A549 (cell line): ENCODE data around the gene POLR2L. TPM values are rescaled to one million over a fixed set of nuclear protein-coding genes. Genes with fewer than 3 reads are reported as not detected.

Source experiments
- ATAC-seq, 2 experiments: fragments of 200-7000 bp in 1 of 2; fragments of >200 bp in 1 of 2; cut with Nextera tagmentation in 1 of 2; cut with Tn5 transposase in 1 of 2; 3 replicates each; pipeline versions ENCODE4 v1.8.0 to v1.9.1; 2018 to 2020; ENCODE audit warnings: mild to moderate bottlenecking in 1 of 2, moderate library complexity in 1 of 2
- CTCF ChIA-PET: fragments of 300-600 bp; sonication (Branson Sonifier 250); formaldehyde crosslinking; extraction: SDS; loops from one replicate; lab custom pipeline; 2021; ENCODE audit warnings: antibody characterized with exemption, inconsistent platforms; lab: Yijun Ruan, JAX
- POLR2A ChIA-PET: fragments of 350-600 bp; formaldehyde crosslinking; extraction: SDS; loops from one replicate; lab custom pipeline; 2021; ENCODE audit warnings: antibody characterized with exemption, inconsistent platforms; lab: Yijun Ruan, JAX
- DNase-seq, 2 experiments: peaks; one replicate each; pipeline versions ENCODE4 v3.0.0 to v3.0.0-alpha.2; 2011 to 2016; ENCODE audit warnings: low read depth in 1 of 2, low spot score in 1 of 2
- FAIRE-seq: peaks from 2 replicates; lab custom pipeline; 2011; peaks lifted over from hg19 to GRCh38; lab: Jason Lieb, UNC
- H3K27ac ChIP-seq, 2 experiments: fragments of >200 bp; sonication (Bioruptor Twin); formaldehyde crosslinking; 3 replicates each; pipeline ENCODE4 v1.5.1; 2016 to 2017
- H3K4me1 ChIP-seq: fragments of >200 bp; sonication (Bioruptor Twin); formaldehyde crosslinking; 3 replicates; pipeline ENCODE4 v1.6.1; 2016
- H3K4me2 ChIP-seq: fragments of >200 bp; sonication (Bioruptor Twin); formaldehyde crosslinking; 3 replicates; pipeline ENCODE4 v1.6.1; 2016
- H3K4me3 ChIP-seq: fragments of >200 bp; sonication (Bioruptor Twin); formaldehyde crosslinking; 3 replicates; pipeline ENCODE4 v1.5.1; 2016
- H3K9me3 ChIP-seq: fragments of >200 bp; sonication (Bioruptor Twin); formaldehyde crosslinking; 3 replicates; pipeline ENCODE4 v1.6.1; 2016
- CEBPB ChIP-seq, 2 experiments: fragments of >200 bp in 1 of 2; sonication (Bioruptor Twin) in 1 of 2; formaldehyde crosslinking in 1 of 2; IDR thresholded peaks; 2 replicates each; pipeline ENCODE4 v1.6.1; 2012 to 2016
- CHD2 ChIP-seq: fragments of 150-350 bp; IDR thresholded peaks from 2 replicates; pipeline ENCODE4 v1.6.1; 2014; ENCODE audit warnings: low read length; ENCODE audit not compliant: partially characterized antibody
- EHF ChIP-seq: fragments of 250-450 bp; sonication (Bioruptor Pico); IDR thresholded peaks from 2 replicates; pipeline ENCODE4 v1.5.0; 2020; ENCODE audit warnings: mild to moderate bottlenecking
- ELK1 ChIP-seq: fragments of 150-350 bp; IDR thresholded peaks from 2 replicates; pipeline ENCODE4 v1.6.1; 2014; ENCODE audit warnings: low read depth, mild to moderate bottlenecking, low read length
- ESRRA ChIP-seq: fragments of 150-350 bp; IDR thresholded peaks from 2 replicates; pipeline ENCODE4 v1.6.1; 2014; ENCODE audit warnings: mild to moderate bottlenecking, low read length, borderline replicate concordance
- FOSL2 ChIP-seq, 2 experiments: fragments of 450-650 bp in 1 of 2; fragments of >200 bp in 1 of 2; sonication (Bioruptor Twin) in 1 of 2; formaldehyde crosslinking; IDR thresholded peaks; 2 replicates each; pipeline versions ENCODE4 v1.5.0 to v1.6.1; 2016 to 2020; ENCODE audit warnings: mild to moderate bottlenecking in 1 of 2, moderate library complexity in 1 of 2
- GATA3 ChIP-seq: IDR thresholded peaks from 2 replicates; pipeline ENCODE4 v1.6.1; 2012; ENCODE audit warnings: borderline replicate concordance
- HDAC2 ChIP-seq: fragments of 200-600 bp; sonication (generic); IDR thresholded peaks from 2 replicates; pipeline ENCODE4 v1.6.1; 2016
- HMGXB4 ChIP-seq: fragments of 250-450 bp; sonication (Bioruptor Pico); IDR thresholded peaks from 2 replicates; pipeline ENCODE4 v1.5.0; 2021; ENCODE audit warnings: mild to moderate bottlenecking, moderate library complexity, borderline replicate concordance
- HOXB13 ChIP-seq: fragments of 250-450 bp; sonication (Bioruptor Pico); IDR thresholded peaks from 2 replicates; pipeline ENCODE4 v1.5.0; 2020; ENCODE audit warnings: low read depth, mild to moderate bottlenecking, moderate library complexity
- KDM1A ChIP-seq: fragments of 200-600 bp; sonication (generic); IDR thresholded peaks from 2 replicates; pipeline ENCODE4 v1.6.1; 2016; ENCODE audit warnings: low read depth, mild to moderate bottlenecking
- MAFK ChIP-seq: fragments of 450-650 bp; IDR thresholded peaks from 2 replicates; pipeline ENCODE4 v1.6.1; 2014; ENCODE audit not compliant: partially characterized antibody
- NR3C1 ChIP-seq: fragments of >200 bp; sonication (Bioruptor Twin); formaldehyde crosslinking; IDR thresholded peaks from 3 replicates; pipeline ENCODE4 v1.6.1; 2017
- PBX3 ChIP-seq: IDR thresholded peaks from 2 replicates; pipeline ENCODE4 v1.6.1; 2012
- POLR2A ChIP-seq: IDR thresholded peaks from 2 replicates; pipeline ENCODE4 v1.6.1; 2012; ENCODE audit warnings: mild to moderate bottlenecking, low read length
- POLR2AphosphoS2 ChIP-seq: conservative IDR thresholded peaks from 2 replicates; pipeline ENCODE4 v1.6.1; 2012; ENCODE audit warnings: low read length, improper control_type of control experiment, inconsistent platforms
- RAD21 ChIP-seq, 2 experiments: fragments of >200 bp in 1 of 2; sonication (Bioruptor Twin) in 1 of 2; formaldehyde crosslinking in 1 of 2; IDR thresholded peaks in 1 of 2; conservative IDR thresholded peaks in 1 of 2; 2 replicates in 1 of 2; 3 replicates in 1 of 2; pipeline ENCODE4 v1.6.1; 2012 to 2018; ENCODE audit warnings: inconsistent platforms in 1 of 2
- RARB ChIP-seq: fragments of 250-450 bp; sonication (Bioruptor Pico); IDR thresholded peaks from 2 replicates; pipeline ENCODE4 v1.8.0; 2021; ENCODE audit warnings: mild to moderate bottlenecking, moderate library complexity
- RNF2 ChIP-seq: fragments of 200-600 bp; sonication (generic); IDR thresholded peaks from 2 replicates; pipeline ENCODE4 v1.6.1; 2016; ENCODE audit warnings: low read depth, mild to moderate bottlenecking, antibody characterized with exemption, moderate library complexity, borderline replicate concordance
- ZC3H11A ChIP-seq: fragments of 450-650 bp; IDR thresholded peaks from 2 replicates; pipeline ENCODE4 v1.6.1; 2014; ENCODE audit warnings: antibody characterized with exemption, mild to moderate bottlenecking
- ZFP36 ChIP-seq: fragments of 450-650 bp; IDR thresholded peaks from 2 replicates; pipeline ENCODE4 v1.6.1; 2014; ENCODE audit warnings: borderline replicate concordance; ENCODE audit not compliant: partially characterized antibody
- WGBS: methylation state at CpG from one replicate; pipeline ENCODE4 v1.1.6; 2017; ENCODE audit errors: missing lambda C conversion rate; 5-methylcytosine and 5-hydroxymethylcytosine counted together
- polyA plus RNA-seq, 4 experiments: library from polyadenylated mRNA; depleted of rRNA in 3 of 4; stranded (reverse); fragments of >200 nt; fragmentation: RNase III in 1 of 4; extraction: RNeasy Plus Mini Kit Qiagen cat#74134 plus additional on column Dnase treatment in 1 of 4; gene quantifications; 2 replicates in 3 of 4; 3 replicates in 1 of 4; pipeline ENCODE4 v1.2.3, GENCODE V29; 2011 to 2017

POLR2L gene
- polyA plus RNA-seq, 2 of the 4 experiments (the other 2 are of a cell fraction) = 140 to 773 TPM

DNA sequence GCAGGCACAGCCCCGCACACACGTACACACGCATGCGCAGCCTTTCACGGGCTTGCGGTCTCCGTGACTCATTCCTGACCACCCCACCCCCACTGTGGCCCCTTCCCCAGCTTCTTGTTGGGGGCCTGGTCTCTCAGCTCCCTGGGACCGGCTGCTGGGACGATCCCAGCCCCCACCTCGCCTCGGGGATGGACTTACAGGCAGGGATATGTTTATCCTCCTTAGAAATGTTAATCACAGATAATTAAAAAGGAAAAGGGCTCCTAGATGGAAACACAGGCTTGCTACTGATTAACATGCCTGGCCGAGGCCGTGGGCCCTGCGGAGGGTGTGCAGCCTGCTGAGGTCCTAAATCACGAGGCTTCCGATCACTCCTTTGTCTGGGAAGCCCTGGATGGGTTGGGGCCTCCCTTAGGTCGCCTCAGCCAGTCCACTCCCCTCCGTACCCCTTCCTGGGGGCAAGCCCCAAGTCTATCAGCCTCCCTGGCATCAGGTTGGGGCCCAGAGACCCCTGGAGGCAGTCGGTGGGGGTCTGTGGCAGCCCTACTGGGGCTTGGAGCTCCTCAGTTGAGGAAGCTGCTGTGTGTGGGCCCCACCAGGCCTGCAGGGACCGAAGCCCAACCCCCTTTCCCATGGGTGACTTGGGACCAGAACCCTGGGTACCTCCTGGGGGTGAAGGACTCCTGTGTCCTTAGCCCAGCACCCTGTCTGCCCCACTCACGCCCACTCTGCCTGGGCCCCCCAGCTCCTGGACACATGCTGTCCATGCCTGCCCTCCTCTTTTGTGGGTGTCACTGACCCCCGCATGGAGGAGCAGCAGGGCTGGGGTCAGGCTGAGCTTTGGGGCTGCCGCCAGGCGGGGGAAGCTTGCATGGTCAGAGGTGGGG lies 20.9 kb upstream of the POLR2L start:
- no peak overlapping the region for H3K4me2 ChIP-seq
- DNase-seq (no peak), ATAC-seq (0 out of 6 replicates have a peak, but pooled peaks of 1 of the 2 experiments have one; percentile 0), FAIRE-seq (no peak)
- H3K9me3 ChIP-seq = no peaks in the 10 kb centered on the region
- H3K4me1 ChIP-seq = peaks cover 63% of the 10 kb centered on the region
- CTCF ChIA-PET = interaction anchor here (0.8 to 3.7 kb wide), 2 partner anchors 11 to 15 kb away, joined by 4 to 34 read pairs; no protein-coding TSS in a partner anchor
- 75% methylated on average over 17 of the region's 24 CpGs for WGBS
- no peak overlapping the region for H3K4me3 ChIP-seq
- TF ChIP-seq HMGXB4 (CRISPR knock-in tag) (no peak), EHF (CRISPR knock-in tag) (no peak), HOXB13 (CRISPR knock-in tag) (no peak), ZC3H11A (no peak), RARB (CRISPR knock-in tag) (no peak), MAFK (no peak), CEBPB (IDR thresholded peaks at IDR 0.05) (no peak), ELK1 (no peak), POLR2A (no peak), KDM1A (no peak), CHD2 (no peak), ESRRA (no peak), PBX3 (no peak), NR3C1 (no peak)
- POLR2A ChIA-PET = no interaction called here
- H3K27ac ChIP-seq = 0 out of 6 replicates have a peak overlapping the region, but pooled peaks of 1 of the 2 experiments have one; percentile 17

DNA sequence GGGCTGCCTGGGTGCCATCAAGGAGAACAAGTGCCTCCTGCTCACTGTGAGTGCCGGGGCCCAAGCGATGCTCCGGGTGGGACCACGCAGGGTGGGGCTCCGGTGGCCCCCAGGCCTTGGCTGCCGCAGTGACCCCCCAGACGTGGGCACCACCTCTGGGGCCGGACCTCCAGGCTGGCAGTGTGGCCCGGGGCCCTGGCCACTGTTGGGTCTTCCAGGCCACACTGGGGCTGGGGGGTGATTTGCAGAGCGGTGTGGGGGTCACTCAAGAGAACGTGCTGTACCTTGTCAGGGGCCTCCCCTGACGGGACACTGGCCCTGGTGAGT lies 20.3 kb upstream of the POLR2L start:
- TF ChIP-seq MAFK (no peak), HDAC2 (no peak), FOSL2 (IDR thresholded peaks at IDR 0.05) (no peak), FOSL2 (CRISPR knock-in tag; IDR thresholded peaks at IDR 0.05) (no peak), POLR2AphosphoS2 (no peak), CEBPB (IDR thresholded peaks at IDR 0.05) (no peak), RNF2 (no peak), RAD21 (conservative IDR thresholded peaks at IDR 0.05 in 1 of 2, IDR thresholded peaks at IDR 0.05 in 1 of 2) (no peak), NR3C1 (no peak), ZFP36 (no peak), GATA3 (no peak), POLR2A (no peak)
- TF ChIP-seq, all 56 proteins: peak for 0
- Histone ChIP-seq H3K27ac (no peak overlapping the region), H3K9me3 (no peaks in the 10 kb centered on the region), H3K4me2 (no peak overlapping the region), H3K4me3 (no peak overlapping the region), H3K4me1 (peaks cover 63% of the 10 kb centered on the region)
- ATAC-seq = no peak
- no peak for DNase-seq
- CTCF ChIA-PET = interaction anchor here (3.7 kb wide), 1 partner anchor 14 kb away, joined by 34 read pairs; no protein-coding TSS in a partner anchor
- FAIRE-seq = no peak
- WGBS = 90% methylated on average over 3 of the region's 12 CpGs
- POLR2A ChIA-PET = no interaction called here
